ENCODE measurements around the gene PALLD. TPM values are rescaled to one million over a fixed set of nuclear protein-coding genes. Genes with fewer than 3 reads are reported as not detected.

Gene PALLD
- total RNA-seq, 1 donor from 2014 or later: 250 TPM

GRCh38 chr4:168555437-168555836 lies 58.6 kb downstream of the PALLD start:
- no peak for DNase-seq (ENCODE audit: low read depth)

- no peak for DNase-seq (ENCODE audit: low read depth)
Measured at GRCh38 chr4:168557658-168558057, 60.8 kb downstream of the PALLD start.

- DNase-seq (ENCODE audit: low read depth): peak; percentile 21
Measured at GRCh38 chr4:168558599-168558998, 61.7 kb downstream of the PALLD start.

GRCh38 chr4:168560184-168561180 lies 63.6 kb downstream of the PALLD start:
- peak; percentile 46 for DNase-seq (ENCODE audit: low read depth)

DNA sequence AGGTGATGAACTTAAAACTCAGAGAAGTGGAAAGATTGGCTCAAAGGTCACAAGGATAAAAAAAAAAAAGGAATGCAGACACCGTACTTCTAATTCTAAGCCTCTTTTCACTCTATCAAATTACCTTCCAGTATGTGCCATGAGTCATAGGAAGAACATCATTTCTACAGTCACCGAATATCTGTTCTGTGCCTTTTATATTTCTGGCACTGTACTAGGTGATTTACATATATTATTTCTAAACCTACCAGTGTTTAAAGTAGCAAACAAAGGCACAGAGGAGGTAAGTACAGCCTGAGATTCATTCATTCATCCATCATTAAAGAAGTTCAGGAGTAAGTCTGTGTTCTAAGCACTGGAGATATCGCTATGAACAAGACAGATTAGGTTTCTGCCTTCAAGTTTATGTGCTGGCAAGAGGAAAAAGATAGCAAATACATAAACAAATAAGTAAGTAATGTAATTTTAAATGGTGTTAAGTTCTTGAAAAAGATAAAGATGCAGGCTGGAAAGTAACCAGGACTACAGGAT lies 65.3 kb downstream of the PALLD start:
- DNase-seq (ENCODE audit: low read depth): peak; percentile 29

DNA sequence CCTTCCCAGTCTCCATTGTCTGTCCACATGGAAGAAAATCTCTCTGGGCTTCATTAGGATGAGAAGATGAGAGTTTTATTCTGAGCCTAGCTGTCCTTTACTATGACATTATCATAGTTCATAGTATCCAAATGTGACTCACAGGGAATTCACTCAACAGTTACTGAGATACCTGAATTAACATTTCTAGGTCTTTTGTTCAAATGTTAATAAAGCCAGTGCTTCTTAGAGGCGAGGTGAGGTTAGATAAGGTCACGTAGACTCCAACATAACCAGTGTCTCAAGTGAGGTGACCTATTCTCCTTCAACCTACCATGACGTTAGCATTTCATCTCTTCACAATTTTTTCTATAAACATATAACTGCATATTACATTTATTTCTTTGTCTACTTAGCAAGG lies 67.2 kb downstream of the PALLD start:
- no peak for DNase-seq (ENCODE audit: low read depth)

- DNase-seq (ENCODE audit: low read depth): no peak
Measured at GRCh38 chr4:168565130-168565529, 68.3 kb downstream of the PALLD start.

DNA sequence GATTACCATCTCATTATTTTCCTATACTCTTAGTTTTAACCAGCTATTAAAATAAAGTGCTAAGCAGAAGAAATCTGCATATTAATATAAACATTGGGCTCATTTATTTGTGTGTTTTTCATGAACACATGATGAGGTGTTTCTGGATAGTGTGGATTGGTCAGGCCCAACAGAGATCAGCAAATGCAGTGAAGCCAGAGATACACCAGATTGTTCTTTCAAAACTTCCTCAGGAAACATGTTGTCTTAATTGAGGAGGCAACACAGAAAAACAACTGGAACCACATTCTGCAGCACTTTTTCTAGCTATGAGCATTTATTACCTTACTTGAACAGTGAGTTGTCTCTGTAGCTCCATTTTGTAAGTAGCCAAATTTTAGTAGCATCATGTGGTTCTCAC lies 69.9 kb downstream of the PALLD start:
- DNase-seq (ENCODE audit: low read depth): no peak

DNA sequence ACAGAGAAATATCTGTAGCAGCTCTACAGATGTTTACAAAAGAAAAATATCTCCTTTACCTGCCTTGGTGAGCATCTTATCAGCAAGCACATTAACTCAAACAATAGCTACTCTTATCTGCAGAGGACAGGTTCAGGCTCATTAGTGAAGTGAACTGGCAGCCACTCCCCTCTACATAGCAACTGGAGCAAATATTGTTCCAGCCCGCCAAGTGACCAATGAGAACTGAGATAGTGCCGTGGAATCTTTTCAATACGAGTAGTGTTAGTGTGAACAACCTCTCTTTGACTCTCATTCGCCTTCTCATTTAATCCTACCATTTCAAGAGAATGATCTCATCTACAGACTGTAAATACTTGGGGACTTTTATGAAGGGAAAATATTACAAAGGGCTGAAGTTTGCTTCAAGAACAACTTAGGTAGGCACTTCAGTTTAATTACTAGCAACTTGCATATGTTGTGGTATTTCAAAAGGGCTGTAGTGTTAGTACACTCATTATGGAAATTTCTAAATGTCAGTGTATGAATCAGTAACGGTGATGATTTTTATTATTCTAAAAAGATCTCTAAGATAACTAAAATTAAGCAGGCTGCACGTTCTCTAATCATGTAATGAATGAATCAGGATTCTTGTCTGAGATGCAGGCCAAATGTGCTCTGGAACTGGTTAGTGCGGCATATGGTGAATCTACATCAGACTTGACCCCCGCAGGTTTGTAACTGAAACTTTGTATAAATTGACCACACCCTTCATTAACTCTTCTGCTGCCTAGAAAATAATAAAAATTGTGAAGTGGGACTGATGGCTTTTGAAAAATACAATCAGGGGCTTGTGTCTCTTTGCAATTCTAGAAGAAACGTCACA lies 72.4 kb downstream of the PALLD start:
- peak; percentile 84 for DNase-seq (ENCODE audit: low read depth)

- no peak for DNase-seq (ENCODE audit: low read depth)
Measured at GRCh38 chr4:168569931-168570276, 73.1 kb downstream of the PALLD start.

- DNase-seq (ENCODE audit: low read depth): no peak
Measured at GRCh38 chr4:168570466-168570865, 73.6 kb downstream of the PALLD start.

DNA sequence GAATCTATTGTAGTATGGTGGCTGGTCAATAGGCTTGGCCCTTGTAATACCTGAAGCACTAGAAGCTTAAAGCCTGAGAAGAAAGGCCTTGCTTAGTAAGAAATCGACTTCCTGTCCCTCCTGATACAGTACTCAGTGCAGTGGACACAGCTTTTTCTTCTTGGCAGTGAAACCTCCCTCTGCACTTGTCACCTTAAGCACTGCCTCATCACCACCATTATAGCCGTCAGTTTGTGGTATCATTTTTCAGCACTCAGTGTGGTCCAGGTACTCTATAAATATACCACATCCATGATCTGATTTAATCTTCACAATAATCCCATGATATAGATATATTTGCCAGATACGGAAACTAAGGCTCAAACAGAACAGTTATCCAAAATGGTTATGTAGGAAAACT lies 75.2 kb downstream of the PALLD start:
- DNase-seq (ENCODE audit: low read depth): no peak

- no peak for DNase-seq (ENCODE audit: low read depth)
Measured at GRCh38 chr4:168573870-168574269, 77.0 kb downstream of the PALLD start.

- peak; percentile 41 for DNase-seq (ENCODE audit: low read depth)
Measured at GRCh38 chr4:168574581-168575295, 77.9 kb downstream of the PALLD start.

- DNase-seq (ENCODE audit: low read depth): no peak
Measured at GRCh38 chr4:168575473-168575872, 78.6 kb downstream of the PALLD start.

DNA sequence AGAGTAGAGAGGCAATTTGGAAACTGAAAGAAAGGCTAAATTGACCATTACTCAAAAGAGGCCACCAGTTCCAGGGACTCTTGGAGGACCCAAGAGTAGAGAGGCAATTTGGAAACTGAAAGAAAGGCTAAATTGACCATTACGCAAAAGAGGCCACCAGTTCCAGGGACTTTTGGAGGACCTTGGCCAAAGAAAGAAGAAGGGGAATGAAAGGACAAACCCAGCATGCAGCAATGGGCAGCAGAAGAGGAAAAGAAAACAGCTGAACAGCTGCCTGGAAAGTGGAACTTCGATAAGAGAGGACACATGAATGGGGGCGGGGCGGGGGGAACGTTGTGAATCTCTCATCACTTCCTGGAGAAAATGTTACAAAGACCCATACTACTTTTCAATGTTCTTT lies 80.8 kb downstream of the PALLD start:
- no peak for DNase-seq (ENCODE audit: low read depth)

GRCh38 chr4:168580228-168580627 lies 83.4 kb downstream of the PALLD start:
- no peak for DNase-seq (ENCODE audit: low read depth)

DNA sequence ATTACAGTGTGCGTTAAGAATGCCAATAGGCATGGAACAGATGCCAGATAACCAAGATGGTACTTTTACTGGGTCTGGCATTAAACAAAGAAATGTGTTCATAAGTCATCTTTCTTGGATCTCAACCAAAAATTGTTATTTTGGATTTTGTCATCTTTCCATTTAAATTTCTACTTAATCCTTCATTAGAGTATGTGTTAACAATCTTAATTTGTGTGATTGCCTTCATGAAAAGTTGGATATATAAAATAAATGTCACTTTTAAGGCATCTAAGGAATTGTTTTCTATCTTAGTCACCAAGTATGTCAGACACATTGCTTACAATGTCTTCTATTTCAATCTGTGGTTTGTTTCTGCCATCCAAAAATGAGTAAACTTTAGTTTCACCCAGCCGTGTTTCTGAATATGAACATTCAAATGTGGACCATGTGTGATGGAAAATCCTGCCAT lies 87.5 kb downstream of the PALLD start:
- peak; percentile 68 for DNase-seq (ENCODE audit: low read depth)

DNA sequence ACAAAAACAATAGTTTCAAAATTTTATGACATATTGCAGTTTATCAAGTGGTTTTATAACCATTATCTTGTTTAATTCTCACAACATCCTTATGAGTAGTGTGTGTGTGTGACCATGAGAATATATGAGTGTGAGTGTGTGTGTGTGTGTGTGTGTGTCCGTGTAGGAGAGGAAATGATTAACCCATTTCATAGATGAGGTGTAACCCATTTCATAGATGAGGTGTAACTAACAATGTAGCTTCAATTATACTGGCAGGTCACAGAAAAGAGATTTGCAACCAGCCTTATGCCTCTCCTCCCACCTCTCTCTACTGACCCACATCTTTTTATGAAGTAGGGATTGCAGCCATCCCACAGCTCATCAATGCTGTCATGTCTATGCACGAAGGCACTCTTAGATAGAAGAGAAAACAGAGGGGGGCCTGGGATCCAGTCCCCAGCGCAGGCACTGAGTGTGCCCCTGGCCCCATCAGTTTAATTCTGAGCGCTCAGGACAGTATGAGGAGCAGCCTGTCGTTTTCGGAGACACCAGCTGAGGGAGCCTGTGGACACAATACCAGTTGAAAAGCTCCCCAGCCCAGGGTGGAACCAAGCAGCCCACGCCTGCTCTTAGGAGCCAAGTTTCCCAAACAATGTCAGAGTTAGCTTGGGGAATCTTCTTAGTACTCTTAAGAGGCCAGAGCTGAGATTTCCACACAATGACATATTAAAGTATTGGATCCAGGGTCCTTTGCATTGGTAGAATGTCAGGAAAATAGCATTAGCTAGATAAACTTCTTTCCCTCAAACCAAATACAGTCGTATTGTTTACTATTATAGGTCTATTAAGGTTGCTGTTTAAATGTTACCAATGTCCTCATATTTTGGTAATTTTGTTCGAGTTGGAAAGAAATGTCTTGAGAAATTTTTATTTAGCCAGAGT lies 88.6 kb downstream of the PALLD start:
- DNase-seq (ENCODE audit: low read depth): peak; percentile 94

DNA sequence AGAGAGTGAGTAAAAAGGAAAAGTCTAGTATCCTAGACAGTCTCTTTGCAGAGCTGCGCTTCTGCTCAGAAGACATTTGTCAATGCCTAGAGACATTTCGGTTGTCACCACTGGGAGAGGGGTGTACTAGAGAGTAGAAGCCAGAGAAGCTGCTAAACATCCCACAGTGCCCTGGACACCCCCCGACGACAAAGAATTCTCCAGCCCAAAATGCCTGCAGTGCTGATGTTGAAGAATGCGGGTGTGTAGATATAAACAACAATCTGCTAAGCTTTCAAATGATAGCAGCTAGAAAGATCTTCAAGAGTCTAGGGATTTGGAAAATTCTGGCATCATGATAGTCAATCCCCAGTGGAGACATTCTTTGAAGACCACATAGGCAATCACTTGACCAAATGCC lies 90.1 kb downstream of the PALLD start:
- DNase-seq (ENCODE audit: low read depth): peak; percentile 64

Data from myocyte (in vitro differentiated cells).